GM15510 (cell line): ENCODE measurements around the gene EVA1B.

Source experiments
- POLR2A ChIP-seq: IDR thresholded peaks from 3 replicates; pipeline ENCODE4 v1.6.1; 2011; ENCODE audit warnings: borderline replicate concordance; ENCODE audit not compliant: insufficient read length; ENCODE audit errors: extremely low read depth

Gene EVA1B

DNA sequence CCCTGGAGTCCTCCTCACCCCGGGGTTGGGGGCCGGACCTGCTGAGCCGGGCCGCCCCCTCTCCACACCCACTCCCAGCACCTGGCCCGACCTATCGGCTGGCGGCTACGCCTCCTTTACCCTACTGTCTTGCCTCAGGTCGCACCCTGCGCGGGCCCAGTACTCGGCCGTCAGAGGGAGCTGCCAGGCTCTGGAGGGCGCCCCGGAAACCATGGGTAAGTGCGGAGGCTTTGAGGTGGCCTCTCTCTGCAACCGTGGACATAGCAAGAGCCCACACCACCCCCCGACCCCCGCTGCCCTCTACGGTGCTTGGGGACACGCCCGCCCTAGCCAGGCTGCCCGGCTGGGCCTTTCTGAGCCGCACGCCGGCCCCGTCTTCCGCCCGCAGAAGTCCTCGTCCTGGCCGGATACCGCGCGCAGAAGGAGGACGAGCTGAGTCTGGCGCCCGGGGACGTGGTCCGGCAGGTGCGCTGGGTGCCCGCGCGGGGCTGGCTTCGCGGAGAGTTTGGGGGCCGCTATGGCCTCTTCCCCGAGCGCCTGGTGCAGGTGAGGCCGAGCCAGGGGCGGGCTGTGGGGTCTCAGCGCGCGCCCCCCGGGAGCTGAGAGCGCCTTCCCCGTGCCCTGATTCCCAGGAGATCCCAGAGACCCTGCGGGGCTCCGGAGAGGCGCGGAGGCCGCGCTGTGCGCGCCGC lies 17.1 kb downstream of the EVA1B start, which contains the start of gene SH3D21:
Gene SH3D21 (plus strand): TSS at position 159 of the 692 bp plus-strand sequence. CDS start 53 bp downstream, at position 212.
- TF ChIP-seq POLR2A = no peak

DNA sequence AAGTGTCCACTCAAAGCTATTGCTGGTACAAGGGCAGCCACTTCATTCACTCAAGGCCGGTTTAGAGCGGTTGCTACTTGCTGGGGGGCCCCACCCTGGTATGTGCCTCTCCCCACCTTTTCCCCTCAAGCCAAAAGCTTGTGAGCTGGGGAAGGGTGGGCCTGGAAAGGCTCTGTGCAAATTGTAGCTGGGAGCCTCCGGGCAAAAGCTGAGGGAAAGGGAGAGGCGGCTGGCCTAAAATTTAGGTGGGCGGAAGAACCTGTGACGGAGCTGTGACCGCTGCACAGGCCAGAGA lies 17.6 kb downstream of the EVA1B start:
- no peak for TF ChIP-seq POLR2A

DNA sequence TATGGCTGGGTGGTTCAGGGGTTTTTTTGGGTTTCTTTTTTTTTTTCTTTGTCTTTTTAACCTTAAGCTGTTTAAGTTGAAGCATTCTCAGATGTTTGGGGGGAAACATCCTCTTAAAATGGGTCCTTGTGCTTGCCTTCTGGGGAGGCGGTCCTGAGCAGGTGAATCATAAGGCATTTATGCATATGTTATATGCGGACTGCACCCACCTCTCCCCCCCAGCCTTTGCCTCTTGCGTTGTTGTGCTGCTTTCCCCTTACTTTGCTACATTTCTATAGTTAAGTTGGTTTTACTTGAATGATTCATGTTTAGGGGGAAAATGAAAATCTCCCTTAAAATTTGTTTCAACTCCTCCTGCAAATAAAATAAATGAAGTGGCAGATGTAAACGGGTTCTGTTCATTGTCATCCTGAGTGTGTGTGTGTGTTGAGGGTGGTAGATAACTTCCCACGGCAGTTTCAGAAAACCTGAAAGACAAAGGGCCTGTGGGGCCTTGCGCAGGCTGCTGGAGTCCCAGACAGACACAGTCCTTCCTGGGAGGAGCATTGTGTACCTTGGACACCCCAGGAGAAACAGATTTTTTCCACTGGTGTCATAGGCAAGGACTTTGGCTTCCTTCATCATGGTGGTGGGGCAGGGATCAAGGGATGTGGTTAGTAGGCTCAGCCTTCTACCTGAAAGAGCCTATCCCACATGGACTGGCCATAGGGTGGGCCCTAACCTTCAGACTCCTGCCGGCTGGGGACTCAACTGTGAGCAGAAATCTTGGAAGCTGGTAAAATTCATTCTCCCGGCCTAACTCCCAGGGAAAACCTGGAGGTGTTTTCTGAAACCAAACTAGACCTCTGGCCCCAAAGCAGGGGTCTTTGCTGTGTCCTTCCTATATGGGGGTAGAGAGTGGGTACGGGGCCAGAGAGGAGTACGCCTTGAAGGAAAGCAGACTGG lies 18.2 kb downstream of the EVA1B start:
- TF ChIP-seq POLR2A = no peak

- no peak for TF ChIP-seq POLR2A
These were observed 18.9 kb downstream of the EVA1B start for GRCh38 chr1:36304521-36304920.

GRCh38 chr1:36303650-36304360 lies 19.6 kb downstream of the EVA1B start:
- TF ChIP-seq POLR2A = no peak

- no peak for TF ChIP-seq POLR2A
These were observed 20.2 kb downstream of the EVA1B start for GRCh38 chr1:36303244-36303643.

DNA sequence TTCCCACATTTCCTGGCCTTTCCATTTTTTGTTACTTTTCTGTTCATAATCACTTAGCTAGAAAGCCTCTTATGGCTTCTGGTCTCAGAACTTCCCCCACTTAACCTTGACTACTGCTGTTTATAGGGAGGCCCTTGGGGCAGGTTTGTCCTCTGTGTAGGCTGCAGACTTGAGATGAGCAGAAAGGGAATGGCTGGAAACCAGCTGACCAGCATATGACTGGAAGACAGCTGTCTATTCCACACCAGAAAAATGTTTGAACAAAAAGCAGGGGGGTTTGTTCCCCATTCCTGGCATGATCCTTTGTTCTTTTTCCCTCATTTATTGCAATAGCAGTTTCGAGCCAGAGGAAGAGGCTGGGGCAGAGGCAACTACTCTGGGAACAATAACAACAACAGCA lies 22.2 kb downstream of the EVA1B start:
- TF ChIP-seq POLR2A = no peak

DNA sequence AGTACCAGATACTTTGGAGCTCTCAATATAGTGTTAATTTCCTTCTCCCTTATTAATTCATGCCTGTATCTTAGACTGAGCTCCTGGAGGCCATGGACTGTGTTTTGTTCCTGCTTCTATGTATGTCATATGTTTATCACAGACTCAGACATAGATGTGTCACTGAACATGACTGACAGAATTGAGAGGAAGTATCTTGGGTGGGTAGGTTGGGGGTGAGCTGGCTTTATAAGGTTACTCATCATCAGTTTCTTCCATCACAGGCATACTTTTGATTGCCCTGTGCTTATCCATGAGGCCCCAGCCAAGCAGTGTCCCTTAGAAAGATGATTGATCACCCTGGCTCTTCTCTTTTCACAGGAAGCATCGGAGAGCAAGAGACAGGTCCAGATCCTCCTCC lies 22.9 kb downstream of the EVA1B start:
- TF ChIP-seq POLR2A = no peak

- no peak for TF ChIP-seq POLR2A
These were observed 24.8 kb downstream of the EVA1B start for GRCh38 chr1:36298640-36299039.

DNA sequence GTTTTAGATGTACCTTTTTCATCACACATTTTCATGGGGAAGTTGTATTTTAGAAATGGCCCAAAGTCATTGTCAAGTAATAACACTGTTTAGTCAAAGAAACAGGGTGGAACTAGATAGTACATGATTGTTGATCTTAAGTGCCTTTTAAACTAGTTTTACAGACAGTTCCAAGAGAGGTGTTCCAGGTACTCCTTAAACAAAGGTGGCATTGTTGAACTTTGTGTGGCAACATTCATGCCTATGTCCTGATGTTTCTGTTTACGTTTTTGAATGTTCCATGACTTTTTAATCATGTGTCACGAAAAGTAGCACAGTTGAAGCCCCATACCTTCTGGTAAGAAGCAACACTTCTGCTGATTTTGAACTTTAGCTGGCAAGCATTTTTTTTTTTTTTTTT lies 26.4 kb downstream of the EVA1B start:
- no peak for TF ChIP-seq POLR2A

GRCh38 chr1:36295390-36295789 lies 28.1 kb downstream of the EVA1B start:
- no peak for TF ChIP-seq POLR2A

DNA sequence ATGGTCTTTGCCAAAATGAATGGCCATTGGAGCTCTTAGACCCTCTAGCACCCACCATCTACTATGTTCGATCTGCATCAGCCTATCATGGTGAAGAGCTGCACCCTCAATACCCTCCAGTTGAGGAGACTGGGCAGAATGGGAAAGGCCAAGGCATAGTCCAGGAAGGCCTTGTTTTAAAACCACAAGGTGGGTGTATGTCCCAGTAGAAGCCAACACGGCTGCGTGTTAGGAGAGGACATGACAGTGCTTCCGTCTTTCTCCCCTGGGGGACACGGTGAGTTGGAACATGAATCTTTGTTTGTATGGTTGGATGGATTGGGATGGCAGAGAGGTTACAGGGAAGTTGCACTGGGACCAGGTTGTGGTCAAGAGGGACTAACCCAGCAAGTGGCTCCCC lies 35.9 kb downstream of the EVA1B start:
- no peak for TF ChIP-seq POLR2A

GRCh38 chr1:36286802-36287201 lies 36.6 kb downstream of the EVA1B start:
- TF ChIP-seq POLR2A = no peak

DNA sequence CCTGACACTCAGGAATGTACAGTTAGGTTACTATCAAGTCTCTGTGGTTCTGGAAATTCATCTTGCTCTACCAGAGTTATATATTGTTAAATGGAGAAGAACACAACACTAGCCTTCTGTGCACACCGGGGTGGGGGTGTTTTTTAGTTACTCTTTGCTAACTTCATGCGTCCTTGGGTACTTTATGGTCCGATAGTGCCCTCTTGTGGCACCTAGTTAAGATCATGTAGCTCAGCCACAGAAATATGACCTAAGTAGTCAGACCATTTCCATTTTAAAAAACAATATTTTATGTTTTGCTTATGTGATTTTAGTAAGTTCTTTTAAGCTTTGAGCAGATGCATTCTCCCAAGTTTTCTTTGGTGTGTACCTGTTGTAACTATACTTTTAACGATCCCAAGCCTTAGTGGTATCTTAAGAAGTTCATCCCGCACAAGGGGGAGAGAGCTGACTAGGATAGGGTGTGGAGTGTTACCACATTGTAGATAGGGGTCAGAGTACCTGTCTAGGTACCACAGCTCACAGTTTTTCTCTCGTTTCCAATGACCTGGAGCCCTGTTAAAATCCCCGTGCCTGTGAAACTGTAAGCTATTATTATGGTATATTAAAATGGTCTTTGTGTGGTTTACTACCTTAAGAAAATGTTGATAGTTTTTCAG lies 37.9 kb downstream of the EVA1B start:
- no peak for TF ChIP-seq POLR2A

DNA sequence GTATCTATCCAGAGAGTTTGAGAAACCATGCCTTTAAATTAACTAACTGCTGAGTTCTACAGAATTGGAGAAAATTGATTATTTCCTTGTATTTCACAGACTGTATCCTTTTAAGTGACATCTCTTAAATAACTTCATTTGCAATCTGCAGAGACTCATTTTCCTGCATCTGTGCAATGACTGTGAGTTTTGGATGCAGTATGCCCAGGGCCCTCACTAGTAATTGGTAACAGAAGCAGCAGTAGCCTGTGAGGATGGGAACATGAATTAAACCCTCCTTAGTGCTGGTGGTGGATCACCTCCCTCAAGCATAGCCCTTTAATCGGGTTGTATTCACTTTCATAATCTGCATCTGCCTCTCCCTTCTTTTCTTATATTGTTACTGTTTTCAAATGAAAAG lies 38.9 kb downstream of the EVA1B start:
- TF ChIP-seq POLR2A = no peak
